ENCODE data around the gene B4GALT4. TPM values are rescaled to one million over a fixed set of nuclear protein-coding genes. Genes with fewer than 3 reads are reported as not detected.

Gene B4GALT4
- total and polyA plus RNA-seq, 2 of the 4 experiments (the other 2 are of a cell fraction): 27.0 to 30.3 TPM

DNA sequence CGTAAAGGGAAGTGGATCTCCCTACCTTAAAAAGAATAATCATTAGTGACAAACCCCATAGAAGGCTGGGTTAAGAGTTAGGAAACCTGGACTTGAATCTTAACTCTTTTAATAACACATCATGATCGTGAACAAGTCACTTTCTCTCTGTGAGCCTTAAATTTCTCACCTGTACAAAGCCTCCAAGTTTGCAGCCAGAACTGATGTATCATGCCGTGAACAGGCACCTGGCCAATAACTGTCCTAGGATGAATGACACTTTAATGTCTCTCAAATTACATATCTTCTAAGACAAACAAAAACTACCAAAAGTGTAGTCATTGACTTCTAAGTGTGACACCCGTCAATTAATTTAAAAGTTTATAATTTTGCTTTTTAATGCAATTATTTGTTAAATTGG lies 63.4 kb downstream of the B4GALT4 start:
- Histone ChIP-seq H4K91ac (ENCODE audit: insufficient read depth, low read depth, low read length) (no peak overlapping the region), H3K9ac (ENCODE audit: low read depth, low read length) (no peak overlapping the region), H3K23ac (ENCODE audit: low read depth, low read length) (no peak overlapping the region), H3K9me3 (ENCODE audit: control insufficient read depth, insufficient read depth, low read length) (no peaks in the 10 kb centered on the region), H2AFZ (replicated peaks; ENCODE audit: low read length, poor library complexity) (no peak overlapping the region), H3K9me1 (ENCODE audit: insufficient read depth, low read length) (peaks cover 6% of the 10 kb centered on the region; the same call in 1 of the 2 replicates), H2BK15ac (ENCODE audit: low read depth, low read length) (no peak overlapping the region; the same call in 2 of the 3 replicates), H3K4me3 (ENCODE audit: insufficient read depth, low read depth, low read length) (no peak overlapping the region), H2AK5ac (ENCODE audit: low read depth, low read length) (no peak overlapping the region), H4K20me1 (ENCODE audit: insufficient read depth, low read length) (no peaks in the 10 kb centered on the region), H2BK5ac (ENCODE audit: low read depth, low read length, poor library complexity, severe bottlenecking) (no peak overlapping the region), H3K4ac (ENCODE audit: low read depth, low read length) (no peak overlapping the region), H2AK9ac (replicated peaks; ENCODE audit: low read depth, low read length, poor library complexity) (no peak overlapping the region), H3K79me1 (ENCODE audit: low read depth in 1 of 2, low read length in 2 of 2) (no peaks in the 10 kb centered on the region), H3K14ac (replicated peaks; ENCODE audit: low read depth, low read length) (no peak overlapping the region), H3K56ac (ENCODE audit: extremely low read depth, insufficient read depth, low read length) (no peak overlapping the region), H3K27ac (ENCODE audit: insufficient read depth, low read length) (no peak overlapping the region), H2BK120ac (ENCODE audit: low read depth, low read length) (no peak overlapping the region), H3K18ac (ENCODE audit: low read depth, low read length) (no peak overlapping the region), H3K27me3 (ENCODE audit: control insufficient read depth, insufficient read depth, low read length) (no peaks in the 10 kb centered on the region), H4K8ac (ENCODE audit: low read depth in 2 of 2, low read length in 2 of 2) (no peak overlapping the region), H3K36me3 (ENCODE audit: control insufficient read depth, insufficient read depth, low read length) (no peaks in the 10 kb centered on the region), H4K5ac (ENCODE audit: low read depth, low read length) (no peak overlapping the region), H3K4me2 (ENCODE audit: low read depth, low read length) (no peak overlapping the region), H2BK20ac (ENCODE audit: low read depth, low read length) (no peak overlapping the region), H3K4me1 (ENCODE audit: control insufficient read depth, insufficient read depth, low read length) (peaks cover 10% of the 10 kb centered on the region; the same call in 1 of the 2 replicates)
- no TSS peak for BruUV-seq (replicated peaks)
- ChIA-PET CTCF (no interaction called here), POLR2A (ENCODE audit: unreplicated experiment) (no interaction called here)
- DNase-seq (no peak), ATAC-seq (ENCODE audit: low read depth) (no peak)
- intact Hi-C loops (cut with micrococcal nuclease) (no loop called here), dilution Hi-C loops (cut with HindIII; ENCODE audit: low sequenced_read_pairs, unreplicated experiment) (no loop called here), in situ Hi-C loops (cut with MboI; ENCODE audit: low sequenced_read_pairs) (no loop called here)
- WGBS, 2 experiments (ENCODE audit: extremely low coverage in 2 of 2, insufficient read length in 1 of 2): no CpG with 5 or more reads among the region's 4 CpGs
- TF ChIP-seq MXI1 (IDR thresholded peaks at IDR 0.05; ENCODE audit: borderline replicate concordance, low read depth, low read length) (no peak), RFX5 (IDR thresholded peaks at IDR 0.05; ENCODE audit: low read depth, low read length) (no peak), SMC3 (IDR thresholded peaks at IDR 0.05; ENCODE audit: low read depth, low read length) (no peak), ELK1 (IDR thresholded peaks at IDR 0.05; ENCODE audit: borderline replicate concordance, low read depth, low read length) (no peak), CHD1 (IDR thresholded peaks at IDR 0.05; ENCODE audit: low read depth, low read length) (no peak), CTCF (conservative IDR thresholded peaks at IDR 0.05; ENCODE audit: low read depth, low read length) (no peak), MAFK (IDR thresholded peaks at IDR 0.05; ENCODE audit: low read depth, low read length) (no peak), CEBPB (IDR thresholded peaks at IDR 0.05; ENCODE audit: low read depth, low read length) (no peak), RCOR1 (IDR thresholded peaks at IDR 0.05; ENCODE audit: insufficient replicate concordance, low read length) (no peak), NFE2L2 (IDR thresholded peaks at IDR 0.05; ENCODE audit: low read depth, low read length) (no peak), POLR2A (IDR thresholded peaks at IDR 0.05; ENCODE audit: low read depth, low read length) (no peak), MAZ (IDR thresholded peaks at IDR 0.05; ENCODE audit: borderline replicate concordance, low read depth, low read length) (no peak), USF2 (IDR thresholded peaks at IDR 0.05; ENCODE audit: low read depth, low read length) (no peak)
